Colonic mucosa (tissue), 4 donors: ENCODE measurements around the gene CDC25B. TPM values are rescaled to one million over a fixed set of nuclear protein-coding genes. Genes with fewer than 3 reads are reported as not detected.

ENCODE experiments used
- DNase-seq: peaks from one replicate; pipeline ENCODE4 v3.0.0-alpha.2; 2020
- H3K27ac ChIP-seq: fragments of 200-600 bp; one replicate; pipeline ENCODE4 v1.8.0; 2021
- H3K27me3 ChIP-seq: fragments of 200-600 bp; one replicate; pipeline ENCODE4 v1.8.0; 2021
- H3K36me3 ChIP-seq: fragments of 200-600 bp; one replicate; pipeline ENCODE4 v1.8.0; 2021
- H3K4me1 ChIP-seq: fragments of 200-600 bp; one replicate; pipeline ENCODE4 v1.8.0; 2021; ENCODE audit warnings: mild to moderate bottlenecking
- H3K4me3 ChIP-seq: fragments of 200-600 bp; one replicate; pipeline ENCODE4 v1.8.0; 2021
- H3K9ac ChIP-seq, 2 donors: one replicate each; pipeline ENCODE4 v1.7.0; 2013; ENCODE audit warnings: control low read depth in 2 of 2, low read depth in 2 of 2, low read length in 2 of 2
- H3K9me3 ChIP-seq: fragments of 200-600 bp; one replicate; pipeline ENCODE4 v1.8.0; 2021
- intact Hi-C: fragments of 100-400 bp; cut with DNase I; formaldehyde crosslinking; loops from one replicate; pipeline ENCODE4 v1.14.1; 2022
- total RNA-seq, 2 donors: library from RNA; stranded (reverse); fragmentation: NEBNext Ultra II Directional in 1 of 2; extraction: Animal tissue kit (Norgen Biotek cat#: 25700) in 1 of 2; gene quantifications; one replicate each; pipeline ENCODE4 v1.2.1, GENCODE V29; 2021
- TF ChIP-seq, protein P1 (sequence below): fragments of 200-600 bp; IDR thresholded peaks from one replicate; pipeline ENCODE4 v1.8.0; 2022; ENCODE audit warnings: antibody characterized with exemption, mild to moderate bottlenecking
- donor health status: healthy.
- donor health status: DM: no; HTN: no; CAD: no.
- donor health status: DM: no; HTN: no; CAD: no.

Gene CDC25B
- total RNA-seq, 2 donors from 2014 or later: 41.9 to 65.5 TPM

- intact Hi-C loops: no loop called here
- no peaks in the 10 kb centered on the region for H3K9me3 ChIP-seq
Observed at GRCh38 chr20:3820901-3821727, 25.0 kb downstream of the CDC25B start.

DNA sequence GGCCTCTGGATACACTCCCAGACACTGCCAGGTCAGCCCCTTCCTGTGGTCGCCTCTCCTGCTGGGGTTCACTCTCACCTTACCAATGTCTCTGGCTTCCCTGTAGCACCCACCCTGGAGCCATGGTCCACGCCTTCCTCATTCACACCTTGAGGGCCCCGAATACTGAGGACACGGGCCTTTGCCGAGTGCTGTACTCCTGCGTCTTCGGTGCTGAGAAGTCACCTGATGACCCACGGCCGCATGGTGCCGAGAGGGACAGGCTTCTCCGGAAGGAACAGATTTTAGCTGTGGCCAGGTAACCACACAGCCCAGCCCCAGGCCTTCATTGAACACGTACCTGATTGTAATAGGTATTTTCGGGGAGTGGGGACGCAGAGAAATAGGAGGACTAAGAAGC, 25.9 kb downstream of the CDC25B start:
- H3K4me3 ChIP-seq: no peak overlapping the region
- no peak overlapping the region for H3K27ac ChIP-seq
- H3K36me3 ChIP-seq: peaks cover 9% of the 10 kb centered on the region
- no peak overlapping the region for H3K9ac ChIP-seq
- H3K27me3 ChIP-seq: no peaks in the 10 kb centered on the region
- intact Hi-C loops: no loop called here
- DNase-seq: no peak
- TF ChIP-seq, protein P1, sequence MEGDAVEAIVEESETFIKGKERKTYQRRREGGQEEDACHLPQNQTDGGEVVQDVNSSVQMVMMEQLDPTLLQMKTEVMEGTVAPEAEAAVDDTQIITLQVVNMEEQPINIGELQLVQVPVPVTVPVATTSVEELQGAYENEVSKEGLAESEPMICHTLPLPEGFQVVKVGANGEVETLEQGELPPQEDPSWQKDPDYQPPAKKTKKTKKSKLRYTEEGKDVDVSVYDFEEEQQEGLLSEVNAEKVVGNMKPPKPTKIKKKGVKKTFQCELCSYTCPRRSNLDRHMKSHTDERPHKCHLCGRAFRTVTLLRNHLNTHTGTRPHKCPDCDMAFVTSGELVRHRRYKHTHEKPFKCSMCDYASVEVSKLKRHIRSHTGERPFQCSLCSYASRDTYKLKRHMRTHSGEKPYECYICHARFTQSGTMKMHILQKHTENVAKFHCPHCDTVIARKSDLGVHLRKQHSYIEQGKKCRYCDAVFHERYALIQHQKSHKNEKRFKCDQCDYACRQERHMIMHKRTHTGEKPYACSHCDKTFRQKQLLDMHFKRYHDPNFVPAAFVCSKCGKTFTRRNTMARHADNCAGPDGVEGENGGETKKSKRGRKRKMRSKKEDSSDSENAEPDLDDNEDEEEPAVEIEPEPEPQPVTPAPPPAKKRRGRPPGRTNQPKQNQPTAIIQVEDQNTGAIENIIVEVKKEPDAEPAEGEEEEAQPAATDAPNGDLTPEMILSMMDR: no peak
- peaks cover 9% of the 10 kb centered on the region for H3K4me1 ChIP-seq
- no peaks in the 10 kb centered on the region for H3K9me3 ChIP-seq

More at GRCh38 chr20:3820901-3821727, 25.0 kb downstream of the CDC25B start:
- H3K36me3 ChIP-seq: peaks cover 9% of the 10 kb centered on the region
- peak overlapping the region; percentile 54 to 88 for H3K9ac ChIP-seq
- peak overlapping the region; percentile 53 for H3K4me3 ChIP-seq
- DNase-seq: no peak
- H3K27ac ChIP-seq: peak overlapping the region; percentile 91
- TF ChIP-seq, protein P1: no peak
- no peaks in the 10 kb centered on the region for H3K27me3 ChIP-seq
- peaks cover 9% of the 10 kb centered on the region for H3K4me1 ChIP-seq

GRCh38 chr20:3823881-3824280, 27.8 kb downstream of the CDC25B start:
- TF ChIP-seq, protein P1: no peak
- no peak overlapping the region for H3K27ac ChIP-seq
- no peaks in the 10 kb centered on the region for H3K27me3 ChIP-seq
- intact Hi-C loops: no loop called here
- no peak for DNase-seq
- peaks cover 3% of the 10 kb centered on the region for H3K4me1 ChIP-seq
- no peaks in the 10 kb centered on the region for H3K9me3 ChIP-seq
- H3K36me3 ChIP-seq: peaks cover 9% of the 10 kb centered on the region
- no peak overlapping the region for H3K4me3 ChIP-seq
- no peak overlapping the region for H3K9ac ChIP-seq

DNA sequence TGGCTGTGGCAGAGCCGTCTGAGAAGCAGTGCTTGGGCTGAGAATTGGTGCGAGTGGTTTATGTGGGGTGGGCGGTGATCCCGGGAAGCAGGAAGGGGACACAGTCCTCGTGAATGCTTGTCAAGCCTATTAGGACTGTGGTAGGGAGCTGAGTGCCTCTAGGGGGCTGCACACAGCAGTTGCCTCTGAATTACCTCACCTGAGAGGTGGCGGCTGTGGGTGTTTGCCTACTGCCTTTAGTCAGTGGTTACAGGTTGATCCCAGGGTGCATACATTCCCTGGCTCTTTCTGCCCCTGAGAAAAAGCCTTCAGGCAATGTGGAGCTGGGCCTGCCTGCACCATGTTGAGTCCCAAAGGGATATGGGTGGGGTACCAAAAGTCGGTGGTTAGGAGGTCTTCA, 29.4 kb downstream of the CDC25B start:
- Histone ChIP-seq H3K4me1 (no peaks in the 10 kb centered on the region), H3K9me3 (no peaks in the 10 kb centered on the region), H3K36me3 (peaks cover 9% of the 10 kb centered on the region), H3K9ac (no peak overlapping the region), H3K4me3 (no peak overlapping the region), H3K27me3 (no peaks in the 10 kb centered on the region), H3K27ac (no peak overlapping the region)
- TF ChIP-seq, protein P1: no peak
- intact Hi-C loops: no loop called here
- DNase-seq: no peak

- Histone ChIP-seq H3K27ac (no peak overlapping the region), H3K4me3 (no peak overlapping the region), H3K9me3 (no peaks in the 10 kb centered on the region), H3K27me3 (no peaks in the 10 kb centered on the region), H3K4me1 (no peaks in the 10 kb centered on the region), H3K9ac (no peak overlapping the region), H3K36me3 (peaks cover 9% of the 10 kb centered on the region)
- intact Hi-C loops: no loop called here
- TF ChIP-seq, protein P1: no peak
- no peak for DNase-seq
Observed at GRCh38 chr20:3826420-3826819, 30.3 kb downstream of the CDC25B start.
